ENCODE data around the gene ASCL1. TPM values are rescaled to one million over a fixed set of nuclear protein-coding genes. Genes with fewer than 3 reads are reported as not detected.

The ASCL1 gene
- total RNA-seq, 2 donors from 2014 or later: not detected

GRCh38 chr12:102939059-102939458, 18.4 kb upstream of the ASCL1 start:
- 47 to 71% methylated on average over 2 of the region's 2 CpGs for WGBS, 2 donors
- no peaks in the 10 kb centered on the region for H3K27me3 ChIP-seq
- H3K9me3 ChIP-seq: no peaks in the 10 kb centered on the region
- ATAC-seq (no peak), DNase-seq (no peak)
- no peak for TF ChIP-seq POLR2A (IDR thresholded peaks at IDR 0.05)
- TF ChIP-seq CTCF (IDR thresholded peaks at IDR 0.05): no peak
- H3K4me1 ChIP-seq: no peaks in the 10 kb centered on the region
- H3K4me3 ChIP-seq: no peak overlapping the region
- no peaks in the 10 kb centered on the region for H3K36me3 ChIP-seq (replicated peaks in 1 of 2; ENCODE audit: insufficient read depth in 1 of 2, low read depth in 2 of 2)
- intact Hi-C loops (cut with DNase I): no loop called here
- H3K27ac ChIP-seq: no peak overlapping the region

DNA sequence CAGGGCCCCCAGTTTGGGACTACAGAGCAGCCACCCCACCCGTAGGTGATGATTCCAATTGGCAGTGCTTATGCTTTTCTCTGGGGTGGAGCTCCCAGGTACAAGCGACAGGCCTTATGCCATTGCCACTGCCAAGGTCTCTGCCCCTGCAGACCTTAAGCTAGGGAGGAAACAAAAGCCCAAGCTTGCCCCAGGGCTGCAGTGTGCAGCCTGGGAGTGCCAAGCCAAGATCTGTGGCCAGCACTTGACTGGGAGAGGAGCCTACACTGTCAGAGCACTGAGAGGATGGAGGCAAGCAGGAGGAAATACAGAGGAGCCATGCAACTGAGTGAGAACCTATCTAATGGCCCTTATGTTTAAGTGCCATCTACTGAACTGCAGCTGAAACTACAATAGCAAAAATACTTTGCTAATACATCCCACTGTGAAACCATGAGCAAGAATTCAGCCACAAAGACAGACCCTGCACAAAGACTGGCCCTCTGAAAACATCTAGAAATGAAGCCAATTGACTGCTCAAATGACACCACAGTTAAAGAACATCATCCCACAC, 17.7 kb upstream of the ASCL1 start:
- Histone ChIP-seq H3K9me3 (no peaks in the 10 kb centered on the region), H3K36me3 (replicated peaks in 1 of 2; ENCODE audit: insufficient read depth in 1 of 2, low read depth in 2 of 2) (no peaks in the 10 kb centered on the region), H3K27me3 (no peaks in the 10 kb centered on the region), H3K4me1 (no peaks in the 10 kb centered on the region), H3K27ac (no peak overlapping the region), H3K4me3 (no peak overlapping the region)
- intact Hi-C loops (cut with DNase I): no loop called here
- DNase-seq (no peak), ATAC-seq (no peak)
- 66 to 90% methylated on average over 2 of the region's 2 CpGs for WGBS, 2 donors
- TF ChIP-seq CTCF (IDR thresholded peaks at IDR 0.05) (peak in 3 of 7 experiments; percentile 20 to 48 (median 28)), POLR2A (IDR thresholded peaks at IDR 0.05) (no peak)

GRCh38 chr12:102946042-102946441, 11.4 kb upstream of the ASCL1 start:
- Histone ChIP-seq H3K4me1 (no peaks in the 10 kb centered on the region), H3K27ac (no peak overlapping the region), H3K9me3 (no peaks in the 10 kb centered on the region), H3K27me3 (peaks cover 0 to 3% of the 10 kb centered on the region in 2 donors), H3K4me3 (no peak overlapping the region), H3K36me3 (replicated peaks in 1 of 2; ENCODE audit: insufficient read depth in 1 of 2, low read depth in 2 of 2) (no peaks in the 10 kb centered on the region)
- WGBS, 2 donors: 57 to 61% methylated on average over 2 of the region's 2 CpGs
- ATAC-seq (no peak), DNase-seq (no peak)
- intact Hi-C loops (cut with DNase I): no loop called here
- TF ChIP-seq POLR2A (IDR thresholded peaks at IDR 0.05): no peak
- no peak for TF ChIP-seq CTCF (IDR thresholded peaks at IDR 0.05)

- H3K27ac ChIP-seq: no peak overlapping the region
- H3K4me1 ChIP-seq: no peaks in the 10 kb centered on the region
- 5 to 8% methylated on average over 11 of the region's 11 CpGs for WGBS, 2 donors
- intact Hi-C loops (cut with DNase I): no loop called here
- H3K36me3 ChIP-seq (replicated peaks in 1 of 2; ENCODE audit: insufficient read depth in 1 of 2, low read depth in 2 of 2): no peaks in the 10 kb centered on the region
- peaks cover 0 to 7% of the 10 kb centered on the region in 2 donors for H3K27me3 ChIP-seq
- no peaks in the 10 kb centered on the region for H3K9me3 ChIP-seq
- H3K4me3 ChIP-seq: no peak overlapping the region
- ATAC-seq (no peak), DNase-seq (peak; percentile 33 to 69 (median 50))
- TF ChIP-seq CTCF (IDR thresholded peaks at IDR 0.05) (peak; percentile 71 to 88 (median 84)), POLR2A (IDR thresholded peaks at IDR 0.05) (no peak)
These were observed 8.5 kb upstream of the ASCL1 start for GRCh38 chr12:102948941-102949352.
